ENCODE results near the gene RIPK4.

The RIPK4 gene

GRCh38 chr21:41766883-41767605 lies at the start of gene RIPK4:
RIPK4 (minus strand) TSS chr21:41767052; CDS start chr21:41767041, 11 bp downstream.
- peak; percentile 97 for DNase-seq

GRCh38 chr21:41815652-41816582 lies 49.1 kb upstream of the RIPK4 start:
- no peak for DNase-seq

- DNase-seq = no peak
These were observed 46.4 kb upstream of the RIPK4 start for GRCh38 chr21:41813226-41813625.

GRCh38 chr21:41812679-41813078 lies 45.8 kb upstream of the RIPK4 start:
- no peak for DNase-seq

GRCh38 chr21:41810597-41810932 lies 43.7 kb upstream of the RIPK4 start:
- DNase-seq = no peak

- no peak for DNase-seq
These were observed 43.2 kb upstream of the RIPK4 start for GRCh38 chr21:41809891-41810596.

GRCh38 chr21:41808846-41809245 lies 42.0 kb upstream of the RIPK4 start:
- no peak for DNase-seq

- no peak for DNase-seq
These were observed 41.2 kb upstream of the RIPK4 start for GRCh38 chr21:41808094-41808493.

GRCh38 chr21:41806773-41807172 lies 39.9 kb upstream of the RIPK4 start:
- no peak for DNase-seq

GRCh38 chr21:41805643-41806042 lies 38.8 kb upstream of the RIPK4 start:
- DNase-seq = no peak

- DNase-seq = no peak
These were observed 38.2 kb upstream of the RIPK4 start for GRCh38 chr21:41805038-41805437.

GRCh38 chr21:41804381-41804780 lies 37.5 kb upstream of the RIPK4 start:
- DNase-seq = no peak

GRCh38 chr21:41803316-41803715 lies 36.5 kb upstream of the RIPK4 start:
- no peak for DNase-seq

- no peak for DNase-seq
These were observed 35.8 kb upstream of the RIPK4 start for GRCh38 chr21:41802684-41803083.

- no peak for DNase-seq
These were observed 35.3 kb upstream of the RIPK4 start for GRCh38 chr21:41802198-41802584.

GRCh38 chr21:41801321-41802197 lies 34.7 kb upstream of the RIPK4 start:
- no peak for DNase-seq

GRCh38 chr21:41800425-41801320 lies 33.8 kb upstream of the RIPK4 start:
- DNase-seq = no peak

GRCh38 chr21:41799763-41800162 lies 32.9 kb upstream of the RIPK4 start:
- DNase-seq = no peak

- no peak for DNase-seq
These were observed 31.5 kb upstream of the RIPK4 start for GRCh38 chr21:41798326-41798725.

GRCh38 chr21:41796476-41797080 lies 29.7 kb upstream of the RIPK4 start:
- DNase-seq = no peak

GRCh38 chr21:41795726-41796125 lies 28.9 kb upstream of the RIPK4 start:
- DNase-seq = no peak
